CD1c-positive myeloid dendritic cell (primary cell): ENCODE data around the gene COX6B1.
A peak's percentile ranks its signal among the peaks of the same experiment; 100 is the strongest.
"Not testable (repeated sequence)": the region's sequence is repeated elsewhere in the genome, so short reads cannot be mapped to it uniquely, and the experiment has no call there.

Experiments used
- DNase-seq: peaks from one replicate; pipeline ENCODE4 v3.0.0-alpha.2; 2016; ENCODE audit errors: extremely low spot score

COX6B1 gene

GRCh38 chr19:35633727-35634440 lies 14.2 kb upstream of the COX6B1 start:
- no peak for DNase-seq

- no peak for DNase-seq
These were observed 11.5 kb upstream of the COX6B1 start for GRCh38 chr19:35636651-35637050.

- DNase-seq = no peak
These were observed 11.0 kb upstream of the COX6B1 start for GRCh38 chr19:35637165-35637564.

- DNase-seq = no peak
These were observed 8.8 kb upstream of the COX6B1 start for GRCh38 chr19:35639321-35639639.

- DNase-seq = no peak
These were observed 8.3 kb upstream of the COX6B1 start for GRCh38 chr19:35639863-35640262.

- peak; percentile 55 for DNase-seq
These were observed 6.5 kb upstream of the COX6B1 start, which contains the start of gene ETV2 for GRCh38 chr19:35641515-35642151. TSS of gene ETV2 (plus strand) at chr19:35641745. CDS start at chr19:35642461, 716 bp downstream.

- DNase-seq = no peak
These were observed 5.8 kb upstream of the COX6B1 start for GRCh38 chr19:35642312-35642711.

- no peak for DNase-seq
These were observed 5.3 kb upstream of the COX6B1 start for GRCh38 chr19:35642798-35643254.

- DNase-seq = peak; percentile 79
These were observed 4.6 kb upstream of the COX6B1 start for GRCh38 chr19:35643255-35644205.

- DNase-seq = peak; percentile 97
These were observed 3.7 kb upstream of the COX6B1 start for GRCh38 chr19:35644206-35644986.

- DNase-seq = peak; percentile 79
These were observed 3.0 kb upstream of the COX6B1 start for GRCh38 chr19:35644987-35645679.

- no peak for DNase-seq
These were observed 2.2 kb upstream of the COX6B1 start for GRCh38 chr19:35645680-35646511.

- no peak for DNase-seq
These were observed 2.5 kb downstream of the COX6B1 start for GRCh38 chr19:35650581-35650980.

GRCh38 chr19:35654828-35655227 lies 6.7 kb downstream of the COX6B1 start:
- DNase-seq = not testable (repeated sequence)

- no peak for DNase-seq
These were observed 7.5 kb downstream of the COX6B1 start for GRCh38 chr19:35655600-35655999.

GRCh38 chr19:35656700-35657099 lies 8.6 kb downstream of the COX6B1 start:
- no peak for DNase-seq

- no peak for DNase-seq
These were observed 10.0 kb downstream of the COX6B1 start for GRCh38 chr19:35657904-35658700.

- DNase-seq = no peak
These were observed 13.8 kb downstream of the COX6B1 start for GRCh38 chr19:35661995-35662340.

- DNase-seq = no peak
These were observed 15.9 kb downstream of the COX6B1 start for GRCh38 chr19:35663981-35664380.
